ENCODE measurements around the gene FAM163B.

DNA sequence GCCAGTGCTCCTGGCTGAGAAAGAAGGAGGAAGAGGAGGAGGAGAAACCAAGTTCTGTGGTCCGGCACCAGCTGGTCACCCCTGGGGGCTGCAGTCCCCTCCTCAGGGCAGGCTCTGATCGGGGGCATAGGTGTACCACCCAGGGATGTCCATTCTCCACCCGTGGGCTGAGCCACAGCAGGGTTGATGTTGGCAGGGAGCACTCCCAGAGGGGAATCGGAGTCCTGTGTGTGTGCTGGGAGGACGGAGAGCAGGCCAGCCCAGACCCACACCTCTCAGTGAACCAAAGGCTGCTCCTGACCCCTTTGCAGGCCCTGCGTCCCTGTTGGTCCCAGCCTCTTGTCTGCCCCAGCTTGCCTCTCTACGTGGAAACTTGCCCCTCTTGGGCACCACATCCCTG lies 79.3 kb downstream of the FAM163B start:
- TF ChIP-seq, protein P1, sequence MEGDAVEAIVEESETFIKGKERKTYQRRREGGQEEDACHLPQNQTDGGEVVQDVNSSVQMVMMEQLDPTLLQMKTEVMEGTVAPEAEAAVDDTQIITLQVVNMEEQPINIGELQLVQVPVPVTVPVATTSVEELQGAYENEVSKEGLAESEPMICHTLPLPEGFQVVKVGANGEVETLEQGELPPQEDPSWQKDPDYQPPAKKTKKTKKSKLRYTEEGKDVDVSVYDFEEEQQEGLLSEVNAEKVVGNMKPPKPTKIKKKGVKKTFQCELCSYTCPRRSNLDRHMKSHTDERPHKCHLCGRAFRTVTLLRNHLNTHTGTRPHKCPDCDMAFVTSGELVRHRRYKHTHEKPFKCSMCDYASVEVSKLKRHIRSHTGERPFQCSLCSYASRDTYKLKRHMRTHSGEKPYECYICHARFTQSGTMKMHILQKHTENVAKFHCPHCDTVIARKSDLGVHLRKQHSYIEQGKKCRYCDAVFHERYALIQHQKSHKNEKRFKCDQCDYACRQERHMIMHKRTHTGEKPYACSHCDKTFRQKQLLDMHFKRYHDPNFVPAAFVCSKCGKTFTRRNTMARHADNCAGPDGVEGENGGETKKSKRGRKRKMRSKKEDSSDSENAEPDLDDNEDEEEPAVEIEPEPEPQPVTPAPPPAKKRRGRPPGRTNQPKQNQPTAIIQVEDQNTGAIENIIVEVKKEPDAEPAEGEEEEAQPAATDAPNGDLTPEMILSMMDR (IDR thresholded peaks at IDR 0.05), result no peak
- no peak for TF ChIP-seq POLR2A (IDR thresholded peaks at IDR 0.05)

Data from transverse colon (tissue), 3 donors.